Spleen (tissue), 11 donors: ENCODE data around the gene AGBL1. TPM values are rescaled to one million over a fixed set of nuclear protein-coding genes. Genes with fewer than 3 reads are reported as not detected.

Experiments used
- DNase-seq: peaks from one replicate; pipeline ENCODE4 v3.0.0-alpha.2; 2020
- H3K27ac ChIP-seq, 8 donors: fragments of 200-600 bp; sonication (generic) in 7 of 8; 1 replicate in 4 of 8; 2 replicates in 4 of 8; pipeline versions ENCODE4 v1.5.0 to v1.8.0; 2016 to 2021; ENCODE audit warnings: inconsistent platforms in 4 of 8, mild to moderate bottlenecking in 4 of 8, moderate library complexity in 1 of 8
- H3K27me3 ChIP-seq, 7 donors: fragments of 200-600 bp; sonication (generic) in 6 of 7; replicated peaks in 1 of 7; 1 replicate in 4 of 7; 2 replicates in 3 of 7; pipeline versions ENCODE4 v1.5.0 to v1.8.0; 2016 to 2021; ENCODE audit warnings: inconsistent platforms in 3 of 7, mild to moderate bottlenecking in 1 of 7
- H3K36me3 ChIP-seq, 6 donors: fragments of 200-600 bp; sonication (generic) in 5 of 6; 1 replicate in 4 of 6; 2 replicates in 2 of 6; pipeline versions ENCODE4 v1.5.0 to v1.8.0; 2016 to 2021; ENCODE audit warnings: inconsistent platforms in 2 of 6
- H3K4me1 ChIP-seq, 6 donors: fragments of 200-600 bp; sonication (generic) in 5 of 6; 1 replicate in 3 of 6; 2 replicates in 3 of 6; pipeline versions ENCODE4 v1.5.0 to v1.8.0; 2016 to 2021; ENCODE audit warnings: inconsistent platforms in 3 of 6
- H3K4me3 ChIP-seq, 8 donors: fragments of 200-600 bp; sonication (generic) in 7 of 8; 1 replicate in 4 of 8; 2 replicates in 4 of 8; pipeline versions ENCODE4 v1.5.0 to v1.8.0; 2016 to 2021; ENCODE audit warnings: inconsistent platforms in 4 of 8, mild to moderate bottlenecking in 4 of 8, moderate library complexity in 2 of 8
- H3K9me3 ChIP-seq, 8 donors: fragments of 200-600 bp; sonication (generic) in 7 of 8; 1 replicate in 4 of 8; 2 replicates in 4 of 8; pipeline versions ENCODE4 v1.5.0 to v1.8.0; 2016 to 2021; ENCODE audit warnings: inconsistent platforms in 4 of 8
- POLR2A ChIP-seq, 3 donors: fragments of 450-650 bp; IDR thresholded peaks; one replicate each; pipeline ENCODE4 v1.5.1; 2017; ENCODE audit warnings: antibody characterized with exemption in 3 of 3, mild to moderate bottlenecking in 1 of 3
- POLR2AphosphoS5 ChIP-seq, 3 donors: sonication (generic); formaldehyde crosslinking; IDR thresholded peaks; one replicate each; pipeline ENCODE4 v1.5.1; 2017; ENCODE audit warnings: antibody characterized with exemption in 3 of 3
- WGBS, 5 donors: extraction: QIAGEN DNeasy Blood & Tissue Kit in 3 of 5; methylation state at CpG; one replicate each; pipeline versions ENCODE4 v1.1.5 to v1.1.7; 2013 to 2018; 5-methylcytosine and 5-hydroxymethylcytosine counted together
- intact Hi-C: fragments of 100-400 bp; cut with DNase I; formaldehyde crosslinking; loops from one replicate; pipeline ENCODE4 v1.15.0; 2023; ENCODE audit warnings: low total_unique reads
- polyA plus RNA-seq, 3 donors: library from polyadenylated mRNA; stranded (reverse); fragments of 200-250 nt; gene quantifications; one replicate each; pipeline ENCODE4 v1.2.1, GENCODE V29; 2013
- total RNA-seq, 7 donors: library from RNA; depleted of rRNA in 3 of 7; stranded (reverse); fragments of >200 nt in 3 of 7; fragmentation: NEBNext Ultra II Directional in 4 of 7; extraction: Animal tissue kit (Norgen Biotek cat#: 25700) in 4 of 7; gene quantifications; one replicate each; pipeline versions ENCODE4 v1.1.0 to v1.2.1, GENCODE V29; 2016 to 2021
- TF ChIP-seq, protein P1 (sequence below), 11 experiments: fragments of 200-600 bp in 7 of 11; fragments of 450-650 bp in 4 of 11; sonication (generic) in 4 of 11; IDR thresholded peaks in 8 of 11; conservative IDR thresholded peaks in 3 of 11; 1 replicate in 7 of 11; 2 replicates in 4 of 11; pipeline versions ENCODE4 v1.4.0 to v1.8.0; 2016 to 2021; ENCODE audit warnings: antibody characterized with exemption in 11 of 11, inconsistent platforms in 4 of 11, mild to moderate bottlenecking in 1 of 11
- donor health status: healthy with polysubstance abuse.
- donor health status: DM: no; HTN: no; CAD: no; lungs with moderate emphysema.
- donor health status: DM: no; HTN: no; CAD: no.
- donor health status: Bipolar disorder and iron deficiency.
- donor health status: healthy.
- donor health status: DM: no; HTN: no; CAD: no.
- donor health status: DM: yes; HTN: yes; CAD: no.

AGBL1 gene
- total and polyA plus RNA-seq, 10 donors, result not detected

- Histone ChIP-seq H3K27ac (no peak overlapping the region), H3K4me3 (no peak overlapping the region), H3K27me3 (no peaks in the 10 kb centered on the region), H3K36me3 (no peaks in the 10 kb centered on the region), H3K9me3 (peaks cover 0 to 4% (median 0%) of the 10 kb centered on the region in 8 donors), H3K4me1 (no peaks in the 10 kb centered on the region)
- intact Hi-C loops, result no loop called here
- no peak for DNase-seq
- 0 to 9% (median 2%) methylated on average over 1 of the region's 1 CpG for WGBS, 5 donors
- TF ChIP-seq POLR2AphosphoS5 (IDR thresholded peaks at IDR 0.05) (no peak), POLR2A (IDR thresholded peaks at IDR 0.05) (no peak)
- TF ChIP-seq, protein P1, sequence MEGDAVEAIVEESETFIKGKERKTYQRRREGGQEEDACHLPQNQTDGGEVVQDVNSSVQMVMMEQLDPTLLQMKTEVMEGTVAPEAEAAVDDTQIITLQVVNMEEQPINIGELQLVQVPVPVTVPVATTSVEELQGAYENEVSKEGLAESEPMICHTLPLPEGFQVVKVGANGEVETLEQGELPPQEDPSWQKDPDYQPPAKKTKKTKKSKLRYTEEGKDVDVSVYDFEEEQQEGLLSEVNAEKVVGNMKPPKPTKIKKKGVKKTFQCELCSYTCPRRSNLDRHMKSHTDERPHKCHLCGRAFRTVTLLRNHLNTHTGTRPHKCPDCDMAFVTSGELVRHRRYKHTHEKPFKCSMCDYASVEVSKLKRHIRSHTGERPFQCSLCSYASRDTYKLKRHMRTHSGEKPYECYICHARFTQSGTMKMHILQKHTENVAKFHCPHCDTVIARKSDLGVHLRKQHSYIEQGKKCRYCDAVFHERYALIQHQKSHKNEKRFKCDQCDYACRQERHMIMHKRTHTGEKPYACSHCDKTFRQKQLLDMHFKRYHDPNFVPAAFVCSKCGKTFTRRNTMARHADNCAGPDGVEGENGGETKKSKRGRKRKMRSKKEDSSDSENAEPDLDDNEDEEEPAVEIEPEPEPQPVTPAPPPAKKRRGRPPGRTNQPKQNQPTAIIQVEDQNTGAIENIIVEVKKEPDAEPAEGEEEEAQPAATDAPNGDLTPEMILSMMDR (IDR thresholded peaks at IDR 0.05 in 8 of 11, conservative IDR thresholded peaks at IDR 0.05 in 3 of 11), result no peak
Observed at GRCh38 chr15:86483936-86484335, 404.3 kb downstream of the AGBL1 start.

DNA sequence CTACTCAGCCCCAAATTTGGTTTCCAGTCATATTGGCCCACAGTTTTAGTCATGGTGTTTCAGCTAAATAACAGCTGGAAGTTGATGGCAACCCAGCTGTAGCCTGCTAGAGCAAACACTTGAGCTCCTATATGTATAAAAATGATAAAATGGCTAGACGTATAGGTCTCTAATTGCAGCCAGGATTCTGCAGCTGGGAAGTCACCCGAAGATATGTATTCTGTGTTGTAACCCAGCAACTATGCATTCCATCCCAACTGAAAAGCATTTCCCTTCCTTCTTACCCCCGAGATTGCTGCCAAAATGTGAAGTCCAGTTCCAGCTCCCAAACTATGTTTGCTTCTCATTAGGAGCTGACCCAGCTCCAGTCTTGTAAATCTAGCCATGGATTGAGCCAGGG, 408.4 kb downstream of the AGBL1 start:
- no peak for DNase-seq
- WGBS, 5 donors, result 74 to 81% (median 77%) methylated on average over 3 of the region's 3 CpGs

GRCh38 chr15:86489981-86490380, 410.3 kb downstream of the AGBL1 start:
- intact Hi-C loops, result no loop called here
- TF ChIP-seq POLR2AphosphoS5 (IDR thresholded peaks at IDR 0.05) (no peak), POLR2A (IDR thresholded peaks at IDR 0.05) (no peak)
- TF ChIP-seq, protein P1 (IDR thresholded peaks at IDR 0.05 in 8 of 11, conservative IDR thresholded peaks at IDR 0.05 in 3 of 11), result no peak
- no peaks in the 10 kb centered on the region for H3K27me3 ChIP-seq
- H3K36me3 ChIP-seq, result no peaks in the 10 kb centered on the region
- no peak overlapping the region for H3K27ac ChIP-seq
- H3K9me3 ChIP-seq, result no peaks in the 10 kb centered on the region
- no peak for DNase-seq
- H3K4me3 ChIP-seq, result no peak overlapping the region
- H3K4me1 ChIP-seq, result no peaks in the 10 kb centered on the region
- 59 to 75% (median 65%) methylated on average over 5 of the region's 5 CpGs for whole genome bisulfite sequencing, 5 donors

More for the DNA sequence above, 408.4 kb downstream of the AGBL1 start:
- intact Hi-C loops, result no loop called here
- Histone ChIP-seq H3K4me3 (no peak overlapping the region), H3K27ac (no peak overlapping the region), H3K27me3 (no peaks in the 10 kb centered on the region), H3K36me3 (no peaks in the 10 kb centered on the region), H3K9me3 (no peaks in the 10 kb centered on the region), H3K4me1 (no peaks in the 10 kb centered on the region)
- TF ChIP-seq POLR2AphosphoS5 (IDR thresholded peaks at IDR 0.05) (no peak), POLR2A (IDR thresholded peaks at IDR 0.05) (no peak)
- TF ChIP-seq, protein P1 (IDR thresholded peaks at IDR 0.05 in 8 of 11, conservative IDR thresholded peaks at IDR 0.05 in 3 of 11), result no peak

DNA sequence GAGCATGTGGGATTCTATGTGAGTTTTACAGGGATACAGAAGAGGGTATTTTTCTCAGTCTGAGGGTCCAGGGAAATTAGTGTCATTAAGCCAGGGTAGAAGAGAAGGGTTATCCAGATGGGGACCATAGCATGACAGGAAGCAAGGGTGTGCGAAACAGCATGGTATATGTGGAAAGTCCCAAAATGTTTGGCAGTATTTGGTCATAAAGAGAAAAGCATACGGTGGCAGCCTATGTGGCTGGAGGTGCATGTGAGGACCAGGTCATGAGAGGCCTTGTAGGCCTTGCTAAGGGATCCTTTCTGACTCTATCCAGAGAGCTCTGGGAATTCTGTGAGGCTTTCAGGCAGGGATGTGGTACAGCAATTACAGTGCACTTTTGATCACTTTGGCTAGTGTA, 411.4 kb downstream of the AGBL1 start:
- WGBS, 5 donors, result 70 to 95% (median 86%) methylated on average over 2 of the region's 2 CpGs
- TF ChIP-seq, protein P1 (IDR thresholded peaks at IDR 0.05 in 8 of 11, conservative IDR thresholded peaks at IDR 0.05 in 3 of 11), result no peak
- TF ChIP-seq POLR2A (IDR thresholded peaks at IDR 0.05) (no peak), POLR2AphosphoS5 (IDR thresholded peaks at IDR 0.05) (no peak)
- Histone ChIP-seq H3K36me3 (no peaks in the 10 kb centered on the region), H3K4me3 (no peak overlapping the region), H3K27me3 (no peaks in the 10 kb centered on the region), H3K9me3 (no peaks in the 10 kb centered on the region), H3K4me1 (no peaks in the 10 kb centered on the region), H3K27ac (no peak overlapping the region)
- intact Hi-C loops, result no loop called here
- DNase-seq, result no peak
